Panc1 (cell line): Measurements from ENCODE around the gene RGS12. TPM values are rescaled to one million over a fixed set of nuclear protein-coding genes. Genes with fewer than 3 reads are reported as not detected.
"Not testable (repeated sequence)": the region's sequence is repeated elsewhere in the genome, so short reads cannot be mapped to it uniquely, and the experiment has no call there.

Experiments
- ATAC-seq: fragments of 200-7000 bp; cut with Tn5 transposase; 2 replicates; pipeline ENCODE4 v1.9.1; 2020; ENCODE audit warnings: mild to moderate bottlenecking, moderate library complexity
- BruUV-seq: library from RNA; stranded (reverse); fragments of 400-500 nt; replicated peaks from 2 replicates; lab custom pipeline; 2021; lab: Mats Ljungman, UMichigan
- CTCF ChIA-PET: fragments of 300-600 bp; sonication (Branson Sonifier 250); formaldehyde crosslinking; loops from one replicate; lab custom pipeline; 2022; ENCODE audit warnings: antibody characterized with exemption; lab: Charles Lee
- POLR2A ChIA-PET: fragments of 300-600 bp; sonication (Branson Sonifier 250); formaldehyde crosslinking; loops from one replicate; lab custom pipeline; 2022; ENCODE audit warnings: antibody characterized with exemption; lab: Charles Lee
- DNase-seq: peaks from one replicate; pipeline ENCODE4 v3.0.0-alpha.2; 2010; ENCODE audit warnings: low read depth, low spot score
- H3K27ac ChIP-seq: 2 replicates; pipeline ENCODE4 v1.5.1; 2011; ENCODE audit warnings: mild to moderate bottlenecking, low read length, inconsistent platforms
- H3K27me3 ChIP-seq: fragments of 200-500 bp; sonication (Bioruptor generic); 2 replicates; pipeline ENCODE4 v1.6.0; 2014; ENCODE audit warnings: low read length, inconsistent platforms; ENCODE audit not compliant: control insufficient read depth, insufficient read depth
- H3K36me3 ChIP-seq: fragments of 200-500 bp; sonication (Bioruptor generic); 2 replicates; pipeline ENCODE4 v1.5.1; 2014; ENCODE audit warnings: inconsistent platforms, mild to moderate bottlenecking, low read length, moderate library complexity; ENCODE audit not compliant: control insufficient read depth, insufficient read depth
- H3K4me1 ChIP-seq: 2 replicates; pipeline ENCODE4 v1.5.1; 2011; ENCODE audit warnings: inconsistent platforms, mild to moderate bottlenecking, low read length, moderate library complexity; ENCODE audit not compliant: control insufficient read depth, insufficient read depth
- H3K4me3 ChIP-seq, 2 experiments: 2 replicates each; pipeline ENCODE4 v1.5.1; 2011 to 2012; ENCODE audit warnings: low read depth in 2 of 2, low read length in 2 of 2, mild to moderate bottlenecking in 2 of 2, inconsistent platforms in 1 of 2, moderate library complexity in 1 of 2
- H3K9me3 ChIP-seq: fragments of 200-500 bp; sonication (Bioruptor generic); 2 replicates; pipeline ENCODE4 v1.5.1; 2014; ENCODE audit warnings: low read depth, mild to moderate bottlenecking, inconsistent platforms, low read length, moderate library complexity; ENCODE audit not compliant: control insufficient read depth, insufficient read depth
- CTCF ChIP-seq: fragments of 450-650 bp; IDR thresholded peaks from 2 replicates; pipeline ENCODE4 v1.5.1; 2017; ENCODE audit warnings: mild to moderate bottlenecking
- POLR2AphosphoS5 ChIP-seq: IDR thresholded peaks from 2 replicates; pipeline ENCODE4 v1.6.1; 2012; ENCODE audit warnings: mild to moderate bottlenecking, low read depth, low read length, moderate library complexity
- REST ChIP-seq, 2 experiments: IDR thresholded peaks; 2 replicates each; pipeline ENCODE4 v1.6.1; 2011 to 2012; ENCODE audit warnings: low read depth in 2 of 2, control low read depth in 1 of 2, low read length in 1 of 2, mild to moderate bottlenecking in 1 of 2, moderate library complexity in 1 of 2; ENCODE audit not compliant: insufficient read depth in 1 of 2
- SIN3A ChIP-seq: IDR thresholded peaks from 2 replicates; pipeline ENCODE4 v1.6.1; 2012; ENCODE audit warnings: low read depth, mild to moderate bottlenecking, low read length, moderate library complexity, borderline replicate concordance; ENCODE audit not compliant: insufficient read depth
- TCF7L2 ChIP-seq: IDR thresholded peaks from 2 replicates; pipeline ENCODE4 v1.6.1; 2011; ENCODE audit warnings: mild to moderate bottlenecking, low read depth, low read length, inconsistent platforms
- in situ Hi-C: cut with HindIII; loops from 2 replicates; pipeline ENCODE4 v1.10.0; 2016; ENCODE audit warnings: low sequenced_read_pairs, low pct_unique_long_range_greater_than_20kb
- intact Hi-C: fragments of 100-400 bp; cut with micrococcal nuclease; formaldehyde crosslinking; loops from one replicate; pipeline ENCODE4 v1.10.0; 2022; ENCODE audit not compliant: unreplicated experiment
- total RNA-seq: library from RNA; stranded (reverse); gene quantifications from one replicate; pipeline ENCODE4 v1.2.1, GENCODE V29; 2021; ENCODE audit not compliant: unreplicated experiment

Gene RGS12
- total RNA-seq, 1 experiment from 2014 or later: 24.3 TPM

GRCh38 chr4:3299122-3299975 is 6.5 kb downstream of the RGS12 start:
- intact Hi-C loops: no loop called here
- no peak for DNase-seq
- Histone ChIP-seq H3K4me3 (no peak overlapping the region), H3K36me3 (no peaks in the 10 kb centered on the region), H3K27me3 (no peaks in the 10 kb centered on the region), H3K9me3 (no peaks in the 10 kb centered on the region), H3K4me1 (peaks cover 2% of the 10 kb centered on the region; the same call in 1 of the 2 replicates), H3K27ac (no peak overlapping the region)
- CTCF ChIA-PET: no interaction called here
- TF ChIP-seq TCF7L2 (no peak), CTCF (no peak)
- BruUV-seq: no TSS peak
- in situ Hi-C loops: no loop called here
- POLR2A ChIA-PET: no interaction called here
- no peak for ATAC-seq

- no peaks in the 10 kb centered on the region for H3K36me3 ChIP-seq
- H3K4me3 ChIP-seq: no peak overlapping the region
- DNase-seq (no peak), ATAC-seq (no peak)
- no peak overlapping the region for H3K27ac ChIP-seq
- no peaks in the 10 kb centered on the region for H3K27me3 ChIP-seq
- no TSS peak for BruUV-seq
- in situ Hi-C loops (no loop called here), intact Hi-C loops (no loop called here)
- CTCF ChIA-PET: no interaction called here
- TF ChIP-seq SIN3A (no peak), POLR2AphosphoS5 (no peak), CTCF (no peak), TCF7L2 (no peak), REST (IDR thresholded peaks at IDR 0.05; ENCODE audit: insufficient read depth in 1 of 2, low read depth in 2 of 2, low read length in 1 of 2) (no peak)
- no peaks in the 10 kb centered on the region for H3K9me3 ChIP-seq
- POLR2A ChIA-PET: no interaction called here
- H3K4me1 ChIP-seq: peaks cover 2% of the 10 kb centered on the region; the same call in 1 of the 2 replicates
Measured at GRCh38 chr4:3299976-3300671, 7.3 kb downstream of the RGS12 start.

- H3K9me3 ChIP-seq, H3K4me1 ChIP-seq, DNase-seq, H3K27me3 ChIP-seq, in situ Hi-C loops, CTCF ChIA-PET, BruUV-seq, intact Hi-C loops, H3K4me3 ChIP-seq, H3K36me3 ChIP-seq, POLR2A ChIA-PET, H3K27ac ChIP-seq, ATAC-seq: not testable (repeated sequence)
Measured at GRCh38 chr4:3300882-3301281, 8.1 kb downstream of the RGS12 start.
